Mucosa of stomach (tissue), 1 donor: ENCODE results near the gene CHAF1A.

Experiments
- H3K27me3 ChIP-seq: one replicate; pipeline ENCODE4 v1.7.0; 2013; ENCODE audit warnings: mild to moderate bottlenecking, low read length; ENCODE audit not compliant: control insufficient read depth, insufficient read depth
- H3K36me3 ChIP-seq: one replicate; pipeline ENCODE4 v1.7.0; 2013; ENCODE audit warnings: low read length; ENCODE audit not compliant: control insufficient read depth, insufficient read depth
- H3K4me1 ChIP-seq: one replicate; pipeline ENCODE4 v1.7.0; 2013; ENCODE audit warnings: mild to moderate bottlenecking, low read length; ENCODE audit not compliant: control insufficient read depth, insufficient read depth
- H3K4me3 ChIP-seq: one replicate; pipeline ENCODE4 v1.7.0; 2013; ENCODE audit warnings: low read length
- H3K9ac ChIP-seq: one replicate; pipeline ENCODE4 v1.7.0; 2013; ENCODE audit warnings: mild to moderate bottlenecking, low read length, moderate library complexity
- H3K9me3 ChIP-seq: one replicate; pipeline ENCODE4 v1.7.0; 2013; ENCODE audit warnings: mild to moderate bottlenecking, low read length, moderate library complexity; ENCODE audit not compliant: control insufficient read depth
- donor health status: Pancreatic carcinoma.

CHAF1A gene

DNA sequence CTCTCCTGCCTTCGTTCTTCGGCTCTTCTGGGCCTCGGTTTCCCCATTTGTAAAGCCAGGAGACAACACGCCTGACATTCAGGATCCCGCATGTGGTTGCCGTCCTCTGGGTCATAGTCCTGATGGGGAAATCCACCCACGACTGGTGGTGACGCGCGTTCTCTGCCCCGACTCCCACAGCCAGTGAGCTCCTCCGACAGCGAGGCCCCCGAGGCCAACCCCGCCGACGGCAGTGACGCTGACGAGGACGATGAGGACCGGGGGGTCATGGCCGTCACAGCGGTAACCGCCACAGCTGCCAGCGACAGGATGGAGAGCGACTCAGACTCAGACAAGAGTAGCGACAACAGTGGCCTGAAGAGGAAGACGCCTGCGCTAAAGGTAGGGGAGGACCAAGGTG is 86.1 kb downstream of the CHAF1A start:
- Histone ChIP-seq H3K9me3 (no peaks in the 10 kb centered on the region), H3K36me3 (no peaks in the 10 kb centered on the region), H3K9ac (no peak overlapping the region), H3K4me3 (no peak overlapping the region), H3K27me3 (no peaks in the 10 kb centered on the region), H3K4me1 (no peaks in the 10 kb centered on the region)

DNA sequence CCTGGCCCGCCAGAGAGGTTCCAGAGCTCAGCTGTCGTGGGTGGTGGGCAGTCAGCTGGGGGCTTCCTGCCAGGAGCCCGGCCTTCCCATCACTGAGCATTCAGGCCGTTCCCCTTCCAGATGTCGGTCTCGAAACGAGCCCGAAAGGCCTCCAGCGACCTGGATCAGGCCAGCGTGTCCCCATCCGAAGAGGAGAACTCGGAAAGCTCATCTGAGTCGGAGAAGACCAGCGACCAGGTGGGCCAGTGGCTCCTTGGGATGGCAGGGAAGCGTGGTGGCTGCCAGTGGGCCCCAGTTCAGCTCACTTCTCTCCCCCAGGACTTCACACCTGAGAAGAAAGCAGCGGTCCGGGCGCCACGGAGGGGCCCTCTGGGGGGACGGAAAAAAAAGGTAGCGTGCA is 89.0 kb downstream of the CHAF1A start:
- H3K27me3 ChIP-seq = no peaks in the 10 kb centered on the region
- H3K9me3 ChIP-seq = no peaks in the 10 kb centered on the region
- H3K4me1 ChIP-seq = no peaks in the 10 kb centered on the region
- H3K36me3 ChIP-seq = no peaks in the 10 kb centered on the region
- no peak overlapping the region for H3K4me3 ChIP-seq
- H3K9ac ChIP-seq = no peak overlapping the region

DNA sequence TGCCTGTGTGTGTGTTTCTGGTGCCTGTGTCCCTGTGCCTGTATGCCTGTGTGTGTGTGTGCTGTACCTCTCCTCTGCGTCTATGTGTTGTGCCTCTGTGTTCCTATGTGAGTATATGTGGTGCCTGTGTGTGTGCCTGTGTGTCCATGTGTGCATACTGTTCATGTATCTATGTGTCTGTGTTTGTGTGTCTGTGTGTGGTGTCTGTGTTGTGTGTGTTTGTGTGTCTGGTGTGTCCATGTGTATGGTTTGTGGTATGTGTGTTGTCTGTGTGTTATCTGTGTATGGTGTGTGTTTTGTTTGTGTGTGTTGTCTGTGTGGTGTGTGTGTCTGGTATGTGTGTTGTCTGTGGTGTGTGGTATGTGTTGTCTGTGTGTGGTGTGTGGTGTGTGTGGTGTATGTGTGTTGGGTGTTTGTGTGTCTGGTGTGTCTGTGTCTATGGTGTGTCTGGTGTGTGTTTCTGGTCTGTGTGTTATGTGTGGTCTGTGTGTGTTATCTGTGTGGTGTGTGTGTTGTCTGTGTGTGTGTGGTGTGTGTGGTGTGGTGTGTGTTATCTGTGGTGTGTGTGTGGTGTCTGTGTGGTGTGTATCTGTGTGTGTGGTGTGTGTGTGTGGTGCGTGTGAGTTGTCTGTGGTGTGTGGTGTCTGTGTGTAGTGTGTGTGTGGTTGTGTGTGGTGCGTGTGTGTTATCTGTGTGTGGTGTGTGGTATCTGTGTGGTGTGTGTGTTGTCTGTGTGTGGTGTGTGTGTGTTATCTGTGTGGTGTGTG is 90.1 kb downstream of the CHAF1A start:
- Histone ChIP-seq H3K4me3 (no peak overlapping the region), H3K9ac (no peak overlapping the region), H3K36me3 (no peaks in the 10 kb centered on the region), H3K27me3 (no peaks in the 10 kb centered on the region), H3K9me3 (no peaks in the 10 kb centered on the region), H3K4me1 (no peaks in the 10 kb centered on the region)
